GM12864 (cell line): Measurements from ENCODE around the gene PLA2G4E.

Experiments used
- DNase-seq: peaks from one replicate; pipeline ENCODE4 v3.0.0-alpha.2; 2011; ENCODE audit warnings: low read depth
- H3K4me3 ChIP-seq: 2 replicates; pipeline ENCODE4 v1.5.1; 2011; ENCODE audit warnings: mild to moderate bottlenecking, low read depth, low read length, control low read depth
- TF ChIP-seq, protein P1 (sequence below): IDR thresholded peaks from 2 replicates; pipeline ENCODE4 v1.5.1; 2011; ENCODE audit warnings: low read depth, mild to moderate bottlenecking, moderate library complexity, low read length, control low read depth, inconsistent platforms; ENCODE audit errors: missing control alignments

The PLA2G4E gene

DNA sequence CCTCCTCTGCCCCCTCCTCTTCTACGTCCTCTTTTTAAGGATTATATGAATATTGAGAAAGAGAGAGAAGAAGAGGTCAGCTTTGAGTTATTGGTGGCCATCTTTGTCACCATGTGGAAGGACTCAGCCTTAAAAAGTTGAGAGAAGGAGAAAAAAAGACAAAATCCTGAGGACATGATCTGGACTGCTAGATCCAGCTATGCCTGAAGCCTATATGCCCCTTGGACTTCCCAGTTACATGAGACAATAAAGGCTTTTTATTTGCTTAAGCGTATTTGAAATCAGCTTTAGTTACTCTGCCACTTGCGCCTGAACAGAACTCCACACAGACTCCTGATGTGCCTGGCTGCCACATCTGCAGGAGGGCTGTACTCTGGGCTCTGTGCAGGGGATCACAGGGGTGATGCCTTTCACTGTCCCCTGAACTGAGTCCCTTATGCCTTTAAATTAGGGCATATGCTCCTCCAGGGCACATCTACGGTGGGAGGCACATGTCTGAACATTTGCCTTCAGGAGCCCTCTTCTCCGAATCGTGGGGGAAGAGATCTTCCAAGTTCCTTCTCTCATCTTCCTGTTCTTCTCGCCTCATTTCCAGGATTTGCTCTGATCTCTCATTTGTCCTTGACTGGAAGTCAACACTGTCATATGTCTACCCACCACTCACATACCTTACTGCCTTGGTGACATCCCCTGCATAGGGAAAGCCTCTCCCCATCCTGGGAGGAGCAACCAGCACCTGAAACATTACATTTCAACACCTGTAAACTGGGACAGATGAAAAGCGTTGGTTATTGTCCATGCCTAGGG is 14.0 kb upstream of the PLA2G4E start:
- peak overlapping the region; percentile 31 for H3K4me3 ChIP-seq
- no peak for DNase-seq
- TF ChIP-seq, protein P1, sequence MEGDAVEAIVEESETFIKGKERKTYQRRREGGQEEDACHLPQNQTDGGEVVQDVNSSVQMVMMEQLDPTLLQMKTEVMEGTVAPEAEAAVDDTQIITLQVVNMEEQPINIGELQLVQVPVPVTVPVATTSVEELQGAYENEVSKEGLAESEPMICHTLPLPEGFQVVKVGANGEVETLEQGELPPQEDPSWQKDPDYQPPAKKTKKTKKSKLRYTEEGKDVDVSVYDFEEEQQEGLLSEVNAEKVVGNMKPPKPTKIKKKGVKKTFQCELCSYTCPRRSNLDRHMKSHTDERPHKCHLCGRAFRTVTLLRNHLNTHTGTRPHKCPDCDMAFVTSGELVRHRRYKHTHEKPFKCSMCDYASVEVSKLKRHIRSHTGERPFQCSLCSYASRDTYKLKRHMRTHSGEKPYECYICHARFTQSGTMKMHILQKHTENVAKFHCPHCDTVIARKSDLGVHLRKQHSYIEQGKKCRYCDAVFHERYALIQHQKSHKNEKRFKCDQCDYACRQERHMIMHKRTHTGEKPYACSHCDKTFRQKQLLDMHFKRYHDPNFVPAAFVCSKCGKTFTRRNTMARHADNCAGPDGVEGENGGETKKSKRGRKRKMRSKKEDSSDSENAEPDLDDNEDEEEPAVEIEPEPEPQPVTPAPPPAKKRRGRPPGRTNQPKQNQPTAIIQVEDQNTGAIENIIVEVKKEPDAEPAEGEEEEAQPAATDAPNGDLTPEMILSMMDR = no peak

DNA sequence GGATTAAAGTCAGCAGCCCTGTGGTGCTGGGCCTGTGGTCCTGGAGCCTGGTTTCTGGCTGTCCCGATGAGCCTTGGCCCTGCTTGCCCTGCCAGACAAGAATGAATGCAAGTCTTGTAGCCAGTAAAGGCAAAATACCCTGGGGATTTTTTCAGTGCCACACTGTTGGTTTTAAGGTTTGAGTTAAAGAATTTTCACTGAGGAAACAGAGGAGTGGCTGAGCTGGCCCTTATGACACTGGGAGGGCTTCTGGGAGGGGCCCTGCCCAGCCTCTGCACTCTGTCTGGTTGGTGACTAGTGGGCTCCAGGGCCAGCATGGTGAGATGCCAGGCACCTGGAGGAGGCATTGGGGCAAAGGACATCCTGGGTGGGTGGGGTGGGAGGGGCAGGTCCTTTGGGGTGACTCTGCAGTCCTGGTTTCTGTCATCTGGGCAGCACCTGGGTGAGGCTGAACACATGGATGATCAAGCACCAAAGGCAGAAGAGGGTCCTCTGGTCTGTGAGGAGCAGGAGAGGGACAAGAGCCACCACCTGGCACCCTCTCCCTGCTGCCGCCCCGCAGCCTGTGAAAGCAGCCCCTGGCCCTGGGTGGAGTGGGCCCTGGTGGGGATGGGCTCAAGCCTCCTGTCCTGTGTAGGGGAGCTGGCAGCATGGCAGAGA is 12.5 kb upstream of the PLA2G4E start:
- DNase-seq = no peak
- TF ChIP-seq, protein P1 = no peak
- H3K4me3 ChIP-seq = no peak overlapping the region

DNA sequence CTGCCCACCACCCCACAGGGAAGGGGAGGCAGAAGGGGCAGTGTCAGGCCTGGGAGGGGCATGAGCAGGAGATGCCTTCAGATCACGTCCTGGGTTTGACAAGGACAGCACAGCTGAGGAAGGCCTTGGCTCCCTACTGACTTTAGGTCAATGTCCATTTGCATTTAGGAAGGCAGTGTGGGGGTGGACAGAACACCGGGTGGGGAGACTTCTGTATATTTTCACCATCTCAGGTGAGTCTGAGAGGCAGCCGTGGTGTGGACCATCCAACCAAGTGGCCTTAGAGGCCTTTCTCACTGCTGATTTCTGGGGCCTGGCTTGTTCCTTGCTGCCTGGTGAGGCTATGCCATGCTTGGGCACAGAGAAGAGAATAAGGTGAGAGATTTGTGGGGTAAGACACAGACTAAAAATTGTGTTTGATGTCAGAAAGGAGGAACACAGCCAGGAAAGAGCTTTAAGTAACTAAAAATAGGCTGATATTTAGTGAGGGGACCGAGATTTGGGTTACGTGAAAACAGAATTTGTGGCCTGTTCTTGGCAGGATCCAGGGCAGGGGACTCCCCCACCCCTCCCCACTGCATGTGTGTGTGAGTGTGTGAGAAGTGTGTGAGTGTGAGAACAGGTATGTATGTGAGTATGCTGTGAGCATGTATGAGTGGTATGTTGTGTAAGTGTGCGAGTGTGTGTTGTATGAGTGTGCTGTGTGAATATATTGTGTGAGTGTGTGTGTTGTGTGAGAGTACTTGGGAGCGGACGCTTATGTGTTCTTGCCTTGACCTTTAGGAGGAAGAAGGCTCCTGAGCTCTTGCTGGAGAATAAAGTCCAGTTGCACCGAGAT is 11.8 kb upstream of the PLA2G4E start:
- TF ChIP-seq, protein P1 = no peak
- H3K4me3 ChIP-seq = no peak overlapping the region
- DNase-seq = no peak

DNA sequence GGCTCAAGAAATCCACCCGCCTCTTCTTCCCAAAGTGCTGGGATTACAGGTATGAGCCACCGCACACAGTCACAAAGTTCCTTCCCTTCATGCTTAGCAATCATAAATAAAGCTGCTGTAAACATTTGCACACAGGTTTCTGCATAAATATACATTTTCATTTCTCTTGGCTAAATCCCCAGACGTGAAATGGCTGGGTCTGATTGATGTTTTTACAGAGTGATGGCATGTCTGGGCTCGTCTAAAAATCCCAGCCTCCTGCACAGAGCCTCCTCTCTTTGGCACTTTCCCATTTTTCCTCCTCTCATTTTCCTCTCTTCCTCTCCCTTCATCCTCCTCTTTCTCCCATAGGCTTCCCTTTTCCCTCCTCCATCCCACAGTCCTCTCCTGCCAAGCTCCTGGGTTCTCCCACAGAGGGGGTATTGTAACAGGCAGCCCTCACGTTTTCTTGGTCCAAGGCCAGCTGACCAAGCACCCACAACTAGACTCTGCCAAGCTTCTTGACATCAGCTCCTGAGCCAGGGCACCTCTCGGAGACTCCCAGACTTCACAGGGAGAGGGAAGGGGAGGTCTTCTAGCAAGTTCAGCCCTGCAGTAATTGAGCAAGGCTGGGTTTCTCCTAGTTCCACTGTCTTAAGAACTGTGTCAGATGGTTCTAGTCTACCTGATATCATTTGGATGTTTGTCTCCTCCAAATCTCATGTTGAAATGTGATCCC is 10.5 kb upstream of the PLA2G4E start:
- no peak overlapping the region for H3K4me3 ChIP-seq
- no peak for DNase-seq
- TF ChIP-seq, protein P1 = no peak

DNA sequence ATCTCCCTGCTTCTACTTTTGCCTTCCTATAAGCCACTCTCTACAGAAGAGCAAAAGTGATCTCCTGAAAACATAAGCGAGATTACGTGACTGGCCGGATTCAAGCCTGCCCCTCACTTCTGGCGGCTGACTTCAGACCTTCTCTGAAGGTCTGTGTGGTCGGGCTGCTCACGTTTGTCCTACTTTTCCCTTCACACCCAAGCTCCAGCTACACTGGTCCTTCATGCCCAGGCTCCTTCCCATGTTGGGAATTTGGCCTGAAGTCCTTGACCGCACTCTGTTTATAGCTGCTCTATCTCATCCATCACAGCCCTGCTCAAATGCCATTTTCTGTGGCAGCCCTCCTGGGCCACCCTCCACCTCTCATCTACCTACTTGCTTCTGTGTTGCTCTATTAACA is 6.7 kb upstream of the PLA2G4E start:
- TF ChIP-seq, protein P1 = no peak
- no peak for DNase-seq
- no peak overlapping the region for H3K4me3 ChIP-seq

DNA sequence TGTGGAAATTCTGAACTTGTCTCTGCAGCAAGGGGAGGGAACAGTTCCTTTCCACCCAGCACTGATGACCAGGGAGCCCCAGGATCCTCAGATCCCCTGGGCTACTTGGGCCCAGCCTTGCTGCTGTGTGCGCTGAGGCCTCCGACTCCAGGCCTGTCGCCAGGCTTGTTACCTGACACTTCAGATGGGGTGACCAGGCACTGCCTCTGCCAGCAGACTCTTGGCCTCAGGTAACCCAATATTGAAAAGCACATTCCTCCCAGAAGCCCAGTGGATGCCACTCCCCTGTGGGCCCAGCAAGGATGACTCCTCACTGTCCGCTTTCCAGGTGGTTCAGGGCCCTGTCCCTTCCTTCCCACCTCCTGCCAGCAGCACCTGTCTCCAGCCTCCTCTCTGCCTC is 3.5 kb upstream of the PLA2G4E start:
- no peak overlapping the region for H3K4me3 ChIP-seq
- TF ChIP-seq, protein P1 = no peak
- no peak for DNase-seq
